ENCODE results near the gene TAGLN2. TPM values are rescaled to one million over a fixed set of nuclear protein-coding genes. Genes with fewer than 3 reads are reported as not detected.

Gene TAGLN2
- polyA plus RNA-seq, 4 donors, result 123 to 160 (median 142) TPM

GRCh38 chr1:159937054-159937750 is 11.9 kb upstream of the TAGLN2 start:
- DNase-seq (ENCODE audit: low read depth in 4 of 4, low spot score in 3 of 4), result no peak

GRCh38 chr1:159936273-159936904 is 11.1 kb upstream of the TAGLN2 start:
- DNase-seq (ENCODE audit: low read depth in 4 of 4, low spot score in 3 of 4), result no peak

- DNase-seq (ENCODE audit: low read depth in 4 of 4, low spot score in 3 of 4), result no peak
Measured at GRCh38 chr1:159935719-159936272, 10.5 kb upstream of the TAGLN2 start.

GRCh38 chr1:159935305-159935704 is 10.0 kb upstream of the TAGLN2 start:
- no peak for DNase-seq (ENCODE audit: low read depth in 4 of 4, low spot score in 3 of 4)

GRCh38 chr1:159934136-159935039 is 9.1 kb upstream of the TAGLN2 start:
- no peak for DNase-seq (ENCODE audit: low read depth in 4 of 4, low spot score in 3 of 4)

GRCh38 chr1:159933347-159933746 is 8.0 kb upstream of the TAGLN2 start:
- DNase-seq (ENCODE audit: low read depth in 4 of 4, low spot score in 3 of 4), result no peak

- DNase-seq (ENCODE audit: low read depth in 4 of 4, low spot score in 3 of 4), result no peak
Measured at GRCh38 chr1:159932296-159933285, 7.3 kb upstream of the TAGLN2 start.

- no peak for DNase-seq (ENCODE audit: low read depth in 4 of 4, low spot score in 3 of 4)
Measured at GRCh38 chr1:159931795-159932173, 6.5 kb upstream of the TAGLN2 start.

- no peak for DNase-seq (ENCODE audit: low read depth in 4 of 4, low spot score in 3 of 4)
Measured at GRCh38 chr1:159931101-159931794, 5.9 kb upstream of the TAGLN2 start.

- DNase-seq (ENCODE audit: low read depth in 4 of 4, low spot score in 3 of 4), result no peak
Measured at GRCh38 chr1:159930634-159931033, 5.3 kb upstream of the TAGLN2 start.

GRCh38 chr1:159930216-159930615 is 4.9 kb upstream of the TAGLN2 start:
- DNase-seq (ENCODE audit: low read depth in 4 of 4, low spot score in 3 of 4), result no peak

- no peak for DNase-seq (ENCODE audit: low read depth in 4 of 4, low spot score in 3 of 4)
Measured at GRCh38 chr1:159929155-159930051, 4.1 kb upstream of the TAGLN2 start.

GRCh38 chr1:159928491-159929050 is 3.3 kb upstream of the TAGLN2 start:
- DNase-seq (ENCODE audit: low read depth in 4 of 4, low spot score in 3 of 4), result no peak

GRCh38 chr1:159927849-159928431 is 2.6 kb upstream of the TAGLN2 start:
- DNase-seq (ENCODE audit: low read depth in 4 of 4, low spot score in 3 of 4), result no peak

- no peak for DNase-seq (ENCODE audit: low read depth in 4 of 4, low spot score in 3 of 4)
Measured at GRCh38 chr1:159927211-159927848, 2.0 kb upstream of the TAGLN2 start.

- no peak for DNase-seq (ENCODE audit: low read depth in 4 of 4, low spot score in 3 of 4)
Measured at GRCh38 chr1:159925719-159926078, 392 bp upstream of the TAGLN2 start.

Data from right renal pelvis (tissue), 4 donors.